ENCODE results near the gene ARHGEF11. TPM values are rescaled to one million over a fixed set of nuclear protein-coding genes. Genes with fewer than 3 reads are reported as not detected.

ARHGEF11 gene
- total and polyA plus RNA-seq, 2 of the 4 experiments (the other 2 are of a cell fraction) = 16.8 to 17.2 TPM

DNA sequence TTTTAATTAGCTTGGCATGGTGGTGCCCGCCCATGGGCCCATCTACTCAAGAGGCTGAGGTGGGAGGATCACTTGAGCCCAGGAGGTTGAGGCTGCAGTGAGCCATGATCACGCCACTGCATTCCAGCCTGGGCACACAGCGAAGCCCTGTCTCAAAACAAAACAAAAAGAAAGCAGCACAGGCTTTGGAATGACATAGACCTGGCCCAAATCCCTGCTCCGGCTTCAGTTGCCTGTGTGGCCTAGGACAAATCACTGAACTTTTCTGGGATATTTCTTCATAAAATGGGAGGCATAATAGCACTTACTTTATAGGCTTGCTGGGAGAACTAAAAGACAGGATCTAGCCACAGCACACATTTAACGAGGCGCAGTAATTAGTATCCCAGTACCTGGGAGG is 149.6 kb downstream of the ARHGEF11 start:
- no peak overlapping the region for H3K4me3 ChIP-seq (ENCODE audit: insufficient read depth, low read depth, low read length)
- H3K27me3 ChIP-seq (ENCODE audit: control insufficient read depth, insufficient read depth, low read length) = no peaks in the 10 kb centered on the region; the same call in 1 of the 2 replicates
- DNase-seq (no peak), ATAC-seq (ENCODE audit: low read depth) (no peak)
- ChIA-PET CTCF (no interaction called here), POLR2A (ENCODE audit: unreplicated experiment) (no interaction called here)
- H4K91ac ChIP-seq (ENCODE audit: insufficient read depth, low read depth, low read length) = peak overlapping the region; percentile 87
- peak overlapping the region; percentile 59 for H3K27ac ChIP-seq (ENCODE audit: insufficient read depth, low read length)
- H3K4me1 ChIP-seq (ENCODE audit: control insufficient read depth, insufficient read depth, low read length) = peaks cover 43% of the 10 kb centered on the region
- H3K4ac ChIP-seq (ENCODE audit: low read depth, low read length) = peak overlapping the region; percentile 76
- no peaks in the 10 kb centered on the region for H3K9me3 ChIP-seq (ENCODE audit: control insufficient read depth, insufficient read depth, low read length)
- H4K8ac ChIP-seq (ENCODE audit: low read depth in 2 of 2, low read length in 2 of 2) = peak overlapping the region; percentile 62 to 79; a peak in 3 of 4 replicates
- peak overlapping the region; percentile 88 for H2BK120ac ChIP-seq (ENCODE audit: low read depth, low read length)
- no peak overlapping the region for H3K4me2 ChIP-seq (ENCODE audit: low read depth, low read length)
- no peak overlapping the region for H3K56ac ChIP-seq (ENCODE audit: extremely low read depth, insufficient read depth, low read length)
- no peak overlapping the region; the same call in 1 of the 2 replicates for H4K5ac ChIP-seq (ENCODE audit: low read depth, low read length)
- intact Hi-C loops (cut with micrococcal nuclease) = no loop called here
- no peak overlapping the region for H2AFZ ChIP-seq (replicated peaks; ENCODE audit: low read length, poor library complexity)
- no peak overlapping the region for H2AK9ac ChIP-seq (replicated peaks; ENCODE audit: low read depth, low read length, poor library complexity)
- peak overlapping the region; percentile 47 for H2BK15ac ChIP-seq (ENCODE audit: low read depth, low read length)
- no CpG with 5 or more reads among the region's 6 CpGs for WGBS, 2 experiments (ENCODE audit: extremely low coverage in 2 of 2, insufficient read length in 1 of 2)
- H2AK5ac ChIP-seq (ENCODE audit: low read depth, low read length) = peak overlapping the region; percentile 35
- H2BK5ac ChIP-seq (ENCODE audit: low read depth, low read length, poor library complexity, severe bottlenecking) = peak overlapping the region; percentile 92
- H3K79me1 ChIP-seq (ENCODE audit: low read depth in 1 of 2, low read length in 2 of 2) = peaks cover 27 to 73% of the 10 kb centered on the region in 2 experiments
- in situ Hi-C loops (cut with MboI; ENCODE audit: low sequenced_read_pairs) = no loop called here
- dilution Hi-C loops (cut with HindIII; ENCODE audit: low sequenced_read_pairs, unreplicated experiment) = no loop called here
- H3K9ac ChIP-seq (ENCODE audit: low read depth, low read length) = no peak overlapping the region
- peaks cover 2% of the 10 kb centered on the region; the same call in 1 of the 2 replicates for H4K20me1 ChIP-seq (ENCODE audit: insufficient read depth, low read length)
- peaks cover 24% of the 10 kb centered on the region for H3K9me1 ChIP-seq (ENCODE audit: insufficient read depth, low read length)
- no TSS peak for BruUV-seq (replicated peaks)
- H3K14ac ChIP-seq (replicated peaks; ENCODE audit: low read depth, low read length) = peak overlapping the region; percentile 38; the same call in 1 of the 2 replicates
- peak overlapping the region; percentile 33; the same call in 1 of the 2 replicates for H3K18ac ChIP-seq (ENCODE audit: low read depth, low read length)
- 0 out of 2 replicates have a peak overlapping the region, but pooled peaks have one; percentile 8 for H3K23ac ChIP-seq (ENCODE audit: low read depth, low read length)
- H3K36me3 ChIP-seq (ENCODE audit: control insufficient read depth, insufficient read depth, low read length) = no peaks in the 10 kb centered on the region
- H2BK20ac ChIP-seq (ENCODE audit: low read depth, low read length) = peak overlapping the region; percentile 61
- TF ChIP-seq, protein P1, sequence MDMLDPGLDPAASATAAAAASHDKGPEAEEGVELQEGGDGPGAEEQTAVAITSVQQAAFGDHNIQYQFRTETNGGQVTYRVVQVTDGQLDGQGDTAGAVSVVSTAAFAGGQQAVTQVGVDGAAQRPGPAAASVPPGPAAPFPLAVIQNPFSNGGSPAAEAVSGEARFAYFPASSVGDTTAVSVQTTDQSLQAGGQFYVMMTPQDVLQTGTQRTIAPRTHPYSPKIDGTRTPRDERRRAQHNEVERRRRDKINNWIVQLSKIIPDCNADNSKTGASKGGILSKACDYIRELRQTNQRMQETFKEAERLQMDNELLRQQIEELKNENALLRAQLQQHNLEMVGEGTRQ (IDR thresholded peaks at IDR 0.05; ENCODE audit: low read depth, low read length) = no peak
- TF ChIP-seq, protein P2, sequence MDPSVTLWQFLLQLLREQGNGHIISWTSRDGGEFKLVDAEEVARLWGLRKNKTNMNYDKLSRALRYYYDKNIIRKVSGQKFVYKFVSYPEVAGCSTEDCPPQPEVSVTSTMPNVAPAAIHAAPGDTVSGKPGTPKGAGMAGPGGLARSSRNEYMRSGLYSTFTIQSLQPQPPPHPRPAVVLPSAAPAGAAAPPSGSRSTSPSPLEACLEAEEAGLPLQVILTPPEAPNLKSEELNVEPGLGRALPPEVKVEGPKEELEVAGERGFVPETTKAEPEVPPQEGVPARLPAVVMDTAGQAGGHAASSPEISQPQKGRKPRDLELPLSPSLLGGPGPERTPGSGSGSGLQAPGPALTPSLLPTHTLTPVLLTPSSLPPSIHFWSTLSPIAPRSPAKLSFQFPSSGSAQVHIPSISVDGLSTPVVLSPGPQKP (IDR thresholded peaks at IDR 0.05; ENCODE audit: borderline replicate concordance, low read depth, low read length) = no peak

Measured in IMR-90 (cell line).